Measurements from ENCODE around the gene RACGAP1.

DNA sequence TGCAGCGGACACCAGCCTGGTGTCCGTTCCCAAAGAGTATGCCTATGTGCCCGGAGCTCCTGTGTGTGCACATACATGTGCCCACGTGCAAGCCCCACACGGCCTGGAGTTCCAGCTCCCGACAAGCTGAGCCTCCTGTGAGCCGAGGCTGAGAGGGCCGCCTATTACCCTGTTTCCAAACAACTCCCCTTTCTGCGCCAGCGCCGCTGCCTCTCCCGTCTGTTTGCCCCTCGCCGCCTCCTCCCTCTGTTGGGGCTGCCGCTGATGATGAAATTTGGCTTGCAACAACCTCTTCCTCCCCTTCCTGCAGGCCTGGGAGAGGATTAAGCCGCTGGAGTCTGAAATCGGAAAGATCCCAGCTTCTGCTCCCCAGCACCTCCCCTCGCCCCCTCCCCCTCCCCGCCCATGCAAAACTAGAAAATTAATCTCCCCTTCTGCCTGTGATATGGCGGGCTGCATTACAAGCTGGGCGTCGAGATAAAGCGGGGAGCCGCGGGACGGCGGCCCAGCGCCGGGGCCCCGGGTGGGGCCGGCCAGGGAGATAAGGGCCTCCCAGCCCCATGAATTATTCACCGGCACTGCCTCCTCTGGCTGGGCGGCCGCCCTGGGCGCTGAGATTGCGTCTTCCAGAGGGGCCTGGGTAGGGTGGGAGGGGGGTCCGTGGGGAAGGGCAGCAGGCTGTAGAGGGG lies 25.3 kb upstream of the RACGAP1 start:
- TF ChIP-seq, protein P1, sequence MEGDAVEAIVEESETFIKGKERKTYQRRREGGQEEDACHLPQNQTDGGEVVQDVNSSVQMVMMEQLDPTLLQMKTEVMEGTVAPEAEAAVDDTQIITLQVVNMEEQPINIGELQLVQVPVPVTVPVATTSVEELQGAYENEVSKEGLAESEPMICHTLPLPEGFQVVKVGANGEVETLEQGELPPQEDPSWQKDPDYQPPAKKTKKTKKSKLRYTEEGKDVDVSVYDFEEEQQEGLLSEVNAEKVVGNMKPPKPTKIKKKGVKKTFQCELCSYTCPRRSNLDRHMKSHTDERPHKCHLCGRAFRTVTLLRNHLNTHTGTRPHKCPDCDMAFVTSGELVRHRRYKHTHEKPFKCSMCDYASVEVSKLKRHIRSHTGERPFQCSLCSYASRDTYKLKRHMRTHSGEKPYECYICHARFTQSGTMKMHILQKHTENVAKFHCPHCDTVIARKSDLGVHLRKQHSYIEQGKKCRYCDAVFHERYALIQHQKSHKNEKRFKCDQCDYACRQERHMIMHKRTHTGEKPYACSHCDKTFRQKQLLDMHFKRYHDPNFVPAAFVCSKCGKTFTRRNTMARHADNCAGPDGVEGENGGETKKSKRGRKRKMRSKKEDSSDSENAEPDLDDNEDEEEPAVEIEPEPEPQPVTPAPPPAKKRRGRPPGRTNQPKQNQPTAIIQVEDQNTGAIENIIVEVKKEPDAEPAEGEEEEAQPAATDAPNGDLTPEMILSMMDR (conservative IDR thresholded peaks at IDR 0.05; ENCODE audit: low read depth, low read length) = no peak
- TF ChIP-seq EZH2 (IDR thresholded peaks at IDR 0.05; ENCODE audit: low read length, unreplicated experiment) (no peak), EZH2phosphoT487 (IDR thresholded peaks at IDR 0.05; ENCODE audit: borderline replicate concordance, low read length) (no peak)

Measured in PC-3 (cell line).